HUES6 (cell line): ENCODE measurements around the gene GAS2.

Source experiments
- H3K27ac ChIP-seq: 2 replicates; pipeline ENCODE4 v1.7.0; 2013; ENCODE audit warnings: low read depth, mild to moderate bottlenecking, low read length, inconsistent platforms
- H3K27me3 ChIP-seq: 2 replicates; pipeline ENCODE4 v1.6.1; 2013; ENCODE audit warnings: low read length; ENCODE audit not compliant: control insufficient read depth, insufficient read depth
- H3K36me3 ChIP-seq: 2 replicates; pipeline ENCODE4 v1.6.1; 2013; ENCODE audit warnings: low read length; ENCODE audit not compliant: control insufficient read depth, insufficient read depth
- H3K4me1 ChIP-seq: 2 replicates; pipeline ENCODE4 v1.6.1; 2013; ENCODE audit warnings: low read length; ENCODE audit not compliant: control insufficient read depth, insufficient read depth
- H3K4me3 ChIP-seq: 2 replicates; pipeline ENCODE4 v1.5.1; 2013; ENCODE audit warnings: low read depth, low read length
- H3K9ac ChIP-seq: one replicate; pipeline ENCODE4 v1.6.1; 2013; ENCODE audit warnings: mild to moderate bottlenecking, low read length
- H3K9me3 ChIP-seq: 2 replicates; pipeline ENCODE4 v1.6.1; 2013; ENCODE audit warnings: low read depth, low read length; ENCODE audit not compliant: control insufficient read depth, insufficient read depth

GAS2 gene

GRCh38 chr11:22768281-22768680 is 101.9 kb downstream of the GAS2 start:
- Histone ChIP-seq H3K4me1 (no peaks in the 10 kb centered on the region), H3K36me3 (no peaks in the 10 kb centered on the region), H3K9me3 (no peaks in the 10 kb centered on the region), H3K9ac (no peak overlapping the region), H3K27ac (no peak overlapping the region), H3K4me3 (no peak overlapping the region), H3K27me3 (no peaks in the 10 kb centered on the region)

GRCh38 chr11:22769081-22769480 is 102.7 kb downstream of the GAS2 start:
- Histone ChIP-seq H3K9ac (no peak overlapping the region), H3K9me3 (no peaks in the 10 kb centered on the region), H3K36me3 (no peaks in the 10 kb centered on the region)

DNA sequence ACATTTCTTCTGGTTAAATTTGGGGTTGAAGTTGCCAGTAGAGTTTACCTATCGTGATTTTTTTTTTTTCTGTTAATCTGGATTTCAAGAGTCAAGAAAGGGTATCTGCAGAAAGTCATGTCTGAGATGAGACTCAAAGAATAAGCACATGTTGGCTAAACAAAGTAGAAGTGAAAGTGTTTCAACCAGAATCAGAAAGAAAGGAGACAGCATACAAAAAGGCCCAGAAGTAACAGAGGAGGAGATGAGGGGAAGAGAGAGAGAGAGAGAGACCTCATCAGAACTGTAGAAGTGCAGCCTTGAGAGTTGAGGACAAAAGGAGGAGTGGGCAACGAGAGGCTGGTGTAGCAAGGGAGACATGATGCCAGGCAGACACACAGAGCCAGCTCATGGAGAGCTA is 108.3 kb downstream of the GAS2 start:
- no peak overlapping the region for H3K27ac ChIP-seq
- H3K27me3 ChIP-seq = no peaks in the 10 kb centered on the region
- no peak overlapping the region for H3K9ac ChIP-seq
- H3K36me3 ChIP-seq = no peaks in the 10 kb centered on the region
- no peaks in the 10 kb centered on the region for H3K9me3 ChIP-seq
- H3K4me1 ChIP-seq = no peaks in the 10 kb centered on the region
- H3K4me3 ChIP-seq = no peak overlapping the region

More at GRCh38 chr11:22769081-22769480, 102.7 kb downstream of the GAS2 start:
- Histone ChIP-seq H3K4me1 (no peaks in the 10 kb centered on the region), H3K4me3 (no peak overlapping the region), H3K27ac (no peak overlapping the region), H3K27me3 (no peaks in the 10 kb centered on the region)

DNA sequence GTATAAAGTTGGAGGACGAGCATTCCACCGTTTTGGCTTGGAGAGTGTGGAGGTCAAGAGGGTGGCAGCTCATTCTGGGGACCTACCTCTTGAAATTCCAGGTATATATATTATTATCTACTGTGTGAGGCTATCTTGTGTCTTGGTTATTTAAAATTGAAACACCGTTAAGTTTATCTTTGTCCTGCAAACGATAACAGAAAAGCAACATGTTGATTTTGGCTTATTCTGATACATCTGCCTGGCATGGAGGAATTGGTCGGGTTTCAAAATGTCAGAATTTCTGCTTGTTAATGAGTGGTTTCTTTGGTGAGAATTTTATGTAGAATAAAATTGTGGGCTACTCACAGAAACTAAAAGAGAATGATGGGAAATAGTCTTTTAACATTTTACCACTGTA is 108.8 kb downstream of the GAS2 start:
- Histone ChIP-seq H3K36me3 (no peaks in the 10 kb centered on the region), H3K4me3 (no peak overlapping the region), H3K4me1 (no peaks in the 10 kb centered on the region), H3K27me3 (no peaks in the 10 kb centered on the region), H3K9me3 (no peaks in the 10 kb centered on the region), H3K27ac (no peak overlapping the region), H3K9ac (no peak overlapping the region)

DNA sequence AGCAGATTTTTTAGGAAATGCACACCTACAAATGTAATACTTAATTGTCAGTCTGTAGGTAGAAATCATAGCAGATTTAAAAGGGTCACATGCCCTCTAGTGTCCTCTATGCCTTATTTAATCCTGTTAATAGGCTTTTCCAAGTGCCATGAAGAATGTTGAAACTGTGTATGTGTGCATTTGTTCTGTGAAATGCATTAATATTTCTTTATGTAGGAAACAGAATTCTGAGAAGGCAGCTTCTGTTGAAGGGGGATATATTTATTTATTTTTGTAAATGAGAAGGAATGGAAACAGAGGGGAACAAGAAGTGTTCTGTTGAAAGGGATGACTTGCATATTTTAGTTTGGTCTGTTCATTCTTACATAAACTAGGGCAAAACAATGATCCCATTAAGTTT is 112.2 kb downstream of the GAS2 start:
- Histone ChIP-seq H3K9ac (no peak overlapping the region), H3K4me3 (no peak overlapping the region), H3K9me3 (no peaks in the 10 kb centered on the region), H3K27me3 (no peaks in the 10 kb centered on the region), H3K27ac (no peak overlapping the region), H3K4me1 (no peaks in the 10 kb centered on the region), H3K36me3 (no peaks in the 10 kb centered on the region)

- Histone ChIP-seq H3K4me1 (no peaks in the 10 kb centered on the region), H3K9me3 (no peaks in the 10 kb centered on the region), H3K27ac (no peak overlapping the region), H3K9ac (no peak overlapping the region), H3K4me3 (no peak overlapping the region), H3K27me3 (no peaks in the 10 kb centered on the region), H3K36me3 (no peaks in the 10 kb centered on the region)
Observed at GRCh38 chr11:22779850-22780249, 113.4 kb downstream of the GAS2 start.

- Histone ChIP-seq H3K27me3 (no peaks in the 10 kb centered on the region), H3K4me1 (no peaks in the 10 kb centered on the region), H3K4me3 (no peak overlapping the region)
Observed at GRCh38 chr11:22780952-22781593, 114.7 kb downstream of the GAS2 start.

DNA sequence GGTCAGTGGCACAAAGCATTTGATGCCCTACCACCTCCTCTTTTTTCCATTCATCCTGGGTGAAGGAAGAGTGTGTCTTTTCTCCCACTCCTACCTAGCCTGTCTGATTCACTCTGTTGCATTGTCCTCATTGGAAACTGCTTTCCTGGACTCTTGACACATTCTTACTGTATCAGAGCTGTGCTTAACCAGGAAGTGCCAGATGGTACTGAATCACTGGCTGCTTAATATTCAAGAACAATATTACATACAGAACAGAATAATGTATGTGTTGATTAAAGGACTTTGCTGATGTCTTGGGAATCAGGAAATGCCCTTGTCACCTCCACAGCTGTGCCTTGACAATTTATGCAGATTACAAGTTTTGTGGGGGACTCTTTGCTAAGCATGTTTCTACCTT is 118.8 kb downstream of the GAS2 start:
- Histone ChIP-seq H3K4me3 (no peak overlapping the region), H3K36me3 (no peaks in the 10 kb centered on the region), H3K9ac (no peak overlapping the region), H3K9me3 (no peaks in the 10 kb centered on the region), H3K4me1 (no peaks in the 10 kb centered on the region), H3K27me3 (no peaks in the 10 kb centered on the region), H3K27ac (no peak overlapping the region)

More at GRCh38 chr11:22780952-22781593, 114.7 kb downstream of the GAS2 start:
- no peak overlapping the region for H3K9ac ChIP-seq
- H3K9me3 ChIP-seq = no peaks in the 10 kb centered on the region
- no peaks in the 10 kb centered on the region for H3K36me3 ChIP-seq
- H3K27ac ChIP-seq = no peak overlapping the region

GRCh38 chr11:22786475-22786874 is 120.1 kb downstream of the GAS2 start:
- no peak overlapping the region for H3K9ac ChIP-seq
- no peaks in the 10 kb centered on the region for H3K27me3 ChIP-seq
- no peaks in the 10 kb centered on the region for H3K4me1 ChIP-seq
- H3K36me3 ChIP-seq = no peaks in the 10 kb centered on the region
- H3K4me3 ChIP-seq = no peak overlapping the region
- no peaks in the 10 kb centered on the region for H3K9me3 ChIP-seq
- no peak overlapping the region for H3K27ac ChIP-seq

GRCh38 chr11:22787055-22787454 is 120.6 kb downstream of the GAS2 start:
- H3K27me3 ChIP-seq = no peaks in the 10 kb centered on the region
- no peaks in the 10 kb centered on the region for H3K4me1 ChIP-seq
- H3K9me3 ChIP-seq = no peaks in the 10 kb centered on the region
- no peaks in the 10 kb centered on the region for H3K36me3 ChIP-seq
- no peak overlapping the region for H3K27ac ChIP-seq
- H3K4me3 ChIP-seq = no peak overlapping the region
- H3K9ac ChIP-seq = no peak overlapping the region

DNA sequence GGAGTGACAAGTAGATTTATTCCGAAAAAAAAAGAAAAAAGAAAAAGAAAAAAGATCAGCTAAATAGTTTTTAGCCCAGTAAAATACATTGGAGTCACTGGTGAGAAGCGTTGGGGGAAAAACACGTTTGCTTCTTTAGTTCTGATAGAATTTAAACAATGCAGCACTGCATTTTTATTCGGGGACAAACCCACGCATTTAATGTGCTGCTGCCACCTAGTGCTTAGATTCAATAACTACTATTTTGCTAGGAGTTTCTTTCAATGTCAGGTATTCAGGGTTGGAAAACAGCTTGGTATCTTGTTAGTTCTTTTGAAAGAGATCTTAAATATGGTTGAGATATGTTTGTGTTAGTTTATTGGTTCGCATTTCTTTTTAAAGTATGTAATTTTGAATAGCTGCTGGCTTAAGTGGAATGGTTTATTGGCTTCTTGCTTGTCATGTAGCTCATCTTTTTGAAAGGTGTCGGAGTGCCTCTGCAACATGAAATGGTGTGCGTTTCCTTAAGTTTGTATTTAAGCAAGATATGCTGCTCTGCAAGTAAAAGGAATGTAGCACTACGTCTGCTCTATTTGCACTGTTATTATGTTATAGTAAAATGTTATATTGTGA is 121.2 kb downstream of the GAS2 start:
- no peak overlapping the region for H3K4me3 ChIP-seq
- H3K4me1 ChIP-seq = no peaks in the 10 kb centered on the region
- no peaks in the 10 kb centered on the region for H3K36me3 ChIP-seq
- H3K9me3 ChIP-seq = no peaks in the 10 kb centered on the region
- H3K9ac ChIP-seq = no peak overlapping the region
- no peak overlapping the region for H3K27ac ChIP-seq
- H3K27me3 ChIP-seq = no peaks in the 10 kb centered on the region
